COLO668 (cell line): ENCODE data around the gene SCNM1.
"Not testable (repeated sequence)": the region's sequence is repeated elsewhere in the genome, so short reads cannot be mapped to it uniquely, and the experiment has no call there.

Experiments used
- DNase-seq: peaks from one replicate; lab custom pipeline; 2025; ENCODE audit not compliant: unreplicated experiment; lab: John Stamatoyannopoulos, UW

SCNM1 gene

GRCh38 chr1:151146412-151147131 lies 19.4 kb upstream of the SCNM1 start, which contains the start of gene SEMA6C:
SEMA6C (minus strand) TSS chr1:151146631; CDS start chr1:151142621, 4,010 bp downstream.
- peak; percentile 95 for DNase-seq

GRCh38 chr1:151147132-151147503 lies 18.8 kb upstream of the SCNM1 start:
- no peak for DNase-seq

GRCh38 chr1:151147665-151148064 lies 18.3 kb upstream of the SCNM1 start:
- no peak for DNase-seq

GRCh38 chr1:151156515-151156819 lies 9.5 kb upstream of the SCNM1 start, which contains the start of gene TNFAIP8L2:
TNFAIP8L2 (plus strand) TSS chr1:151156649; CDS start chr1:151158698, 2,049 bp downstream.
- DNase-seq, result no peak

- no peak for DNase-seq
These were observed 8.8 kb upstream of the SCNM1 start for GRCh38 chr1:151157067-151157531.

DNA sequence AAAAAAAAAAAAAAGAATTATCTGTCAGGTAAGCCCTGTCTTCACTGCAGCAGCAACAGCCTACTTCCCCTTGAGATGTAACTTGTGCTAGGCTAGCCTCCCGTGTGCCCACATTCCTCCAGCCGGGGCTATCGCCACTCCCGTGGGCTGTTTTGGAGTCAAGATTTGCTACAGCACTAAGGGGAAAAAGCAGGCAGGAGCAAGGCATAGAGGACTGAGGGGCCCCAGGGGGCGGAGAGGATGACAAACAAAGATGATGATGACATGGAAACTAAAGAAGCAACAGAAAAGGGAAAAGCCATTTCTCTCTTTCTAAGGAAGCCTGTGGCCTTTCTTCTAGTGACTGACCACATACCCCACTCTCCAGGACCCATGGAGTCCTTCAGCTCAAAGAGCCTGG lies 7.6 kb upstream of the SCNM1 start:
- no peak for DNase-seq

GRCh38 chr1:151158751-151159251 lies 7.1 kb upstream of the SCNM1 start:
- DNase-seq, result no peak

DNA sequence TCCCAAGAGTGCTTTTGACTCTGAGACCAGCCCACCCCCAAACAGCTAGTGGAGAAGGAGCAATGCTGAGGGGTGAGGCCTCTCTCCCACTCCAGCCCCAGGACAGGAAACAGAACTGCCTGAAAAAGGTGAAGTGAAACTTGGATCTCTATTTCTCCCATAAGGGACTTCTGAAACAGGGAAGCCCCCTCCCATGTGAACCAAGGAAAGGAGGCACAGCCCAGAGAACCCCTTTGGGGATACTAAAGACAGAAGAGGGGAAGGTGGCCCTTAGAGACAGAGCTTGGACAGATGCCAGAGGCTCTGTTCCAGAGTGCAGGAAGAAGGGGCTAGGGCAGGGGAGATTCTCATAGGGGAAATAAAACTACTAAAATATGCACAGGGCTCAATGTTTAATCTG lies 6.6 kb upstream of the SCNM1 start:
- no peak for DNase-seq

GRCh38 chr1:151164732-151165280 lies 1.1 kb upstream of the SCNM1 start:
- no peak for DNase-seq

- peak; percentile 34 for DNase-seq
These were observed 635 bp upstream of the SCNM1 start for GRCh38 chr1:151165281-151165737.

DNA sequence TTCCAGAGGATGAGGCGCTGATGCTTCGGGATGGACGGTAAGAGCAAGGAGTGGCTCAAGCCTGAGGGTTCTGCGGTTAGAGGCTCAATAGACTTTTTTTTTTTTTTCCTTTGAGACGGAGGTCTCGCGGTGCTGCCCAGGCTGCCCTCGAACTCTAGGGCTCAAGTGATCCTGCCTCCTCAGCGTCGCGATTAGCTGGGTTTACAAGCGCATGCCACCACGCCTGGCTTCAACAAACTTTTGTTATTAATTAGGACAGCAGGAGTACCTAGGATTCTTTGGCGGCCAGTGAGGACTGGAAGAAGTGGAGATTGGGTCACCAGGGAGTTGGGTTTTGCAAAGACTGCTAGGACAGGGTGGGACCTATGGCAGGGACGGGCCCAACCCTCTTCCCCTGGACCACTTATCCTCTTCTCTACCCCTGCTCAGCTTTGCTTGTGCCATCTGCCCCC lies 587 bp downstream of the SCNM1 start:
- DNase-seq, result peak; percentile 38

DNA sequence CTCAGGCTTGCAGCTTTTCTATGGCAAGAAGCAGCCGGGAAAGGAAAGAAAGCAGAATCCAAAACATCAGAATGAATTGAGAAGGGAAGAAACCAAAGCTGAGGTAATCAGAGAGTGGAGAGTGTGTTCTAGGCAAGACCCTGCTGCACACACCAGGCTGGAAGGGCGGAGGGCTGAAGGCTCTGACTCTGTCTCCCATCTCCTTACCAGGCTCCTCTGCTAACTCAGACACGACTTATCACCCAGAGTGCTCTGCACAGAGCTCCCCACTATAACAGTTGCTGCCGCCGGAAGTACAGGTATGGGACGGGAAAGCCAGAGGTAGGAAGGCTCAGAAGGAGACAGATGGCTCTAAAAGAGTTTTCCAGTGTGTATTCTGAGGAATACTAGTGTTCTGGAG lies 1.2 kb downstream of the SCNM1 start:
- no peak for DNase-seq

DNA sequence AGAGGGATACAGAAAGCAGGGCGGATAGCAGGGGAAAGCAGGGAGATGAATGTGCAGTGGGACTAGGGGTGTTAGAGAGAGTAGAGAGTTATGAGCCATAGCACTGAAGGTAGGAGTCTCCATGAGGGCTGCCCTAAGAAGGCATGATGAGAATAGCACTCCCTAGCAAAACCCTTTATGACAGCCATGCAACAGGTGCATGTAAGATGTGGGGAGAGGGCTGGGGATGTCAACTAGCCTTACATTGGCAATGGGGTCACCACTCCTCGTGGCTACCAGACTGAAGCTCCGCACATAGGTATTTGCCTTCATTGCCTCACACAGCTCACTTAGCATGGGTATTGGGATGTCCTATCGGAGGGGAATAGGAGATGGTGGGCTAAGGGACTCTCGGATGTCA lies 5.2 kb downstream of the SCNM1 start:
- no peak for DNase-seq

- DNase-seq, result no peak
These were observed 9.2 kb downstream of the SCNM1 start for GRCh38 chr1:151175041-151175741.

- DNase-seq, result no peak
These were observed 9.9 kb downstream of the SCNM1 start, which contains the start of gene TMOD4 for GRCh38 chr1:151175863-151176262. TMOD4 (minus strand) TSS chr1:151175981; CDS start chr1:151174875, 1,106 bp downstream.

- DNase-seq, result no peak
These were observed 10.6 kb downstream of the SCNM1 start for GRCh38 chr1:151176514-151177045.

- no peak for DNase-seq
These were observed 18.3 kb downstream of the SCNM1 start for GRCh38 chr1:151184211-151184610.

DNA sequence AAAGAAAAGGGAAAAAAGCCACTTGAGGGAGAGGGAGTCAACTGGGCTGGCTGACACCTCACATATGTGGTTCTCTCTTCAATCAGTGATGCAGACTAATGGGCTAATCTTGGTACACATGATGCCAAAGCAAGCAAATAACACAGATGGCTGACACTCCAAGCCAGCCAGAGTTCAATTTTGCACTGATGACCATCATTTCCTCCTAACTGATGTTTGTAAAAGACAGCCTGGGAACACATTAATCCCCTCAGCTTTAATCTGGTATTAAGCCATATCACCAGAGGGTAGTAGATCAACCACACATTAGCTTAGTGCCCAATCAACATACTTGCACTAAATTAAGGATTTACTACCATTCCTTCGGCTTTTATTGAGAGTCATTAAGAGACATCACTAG lies 21.3 kb downstream of the SCNM1 start:
- DNase-seq, result no peak

GRCh38 chr1:151188667-151189066 lies 22.7 kb downstream of the SCNM1 start:
- DNase-seq, result not testable (repeated sequence)

GRCh38 chr1:151189637-151190445 lies 23.9 kb downstream of the SCNM1 start, which contains the start of gene VPS72:
VPS72 (minus strand) TSS chr1:151190197; CDS start chr1:151190121, 76 bp downstream.
- peak; percentile 94 for DNase-seq
